ENCODE data around the gene GOLGB1. TPM values are rescaled to one million over a fixed set of nuclear protein-coding genes. Genes with fewer than 3 reads are reported as not detected.
A peak's percentile ranks its signal among the peaks of the same experiment; 100 is the strongest.

Gene GOLGB1
- total RNA-seq, 2 donors from 2014 or later = 29.7 to 39.1 TPM

DNA sequence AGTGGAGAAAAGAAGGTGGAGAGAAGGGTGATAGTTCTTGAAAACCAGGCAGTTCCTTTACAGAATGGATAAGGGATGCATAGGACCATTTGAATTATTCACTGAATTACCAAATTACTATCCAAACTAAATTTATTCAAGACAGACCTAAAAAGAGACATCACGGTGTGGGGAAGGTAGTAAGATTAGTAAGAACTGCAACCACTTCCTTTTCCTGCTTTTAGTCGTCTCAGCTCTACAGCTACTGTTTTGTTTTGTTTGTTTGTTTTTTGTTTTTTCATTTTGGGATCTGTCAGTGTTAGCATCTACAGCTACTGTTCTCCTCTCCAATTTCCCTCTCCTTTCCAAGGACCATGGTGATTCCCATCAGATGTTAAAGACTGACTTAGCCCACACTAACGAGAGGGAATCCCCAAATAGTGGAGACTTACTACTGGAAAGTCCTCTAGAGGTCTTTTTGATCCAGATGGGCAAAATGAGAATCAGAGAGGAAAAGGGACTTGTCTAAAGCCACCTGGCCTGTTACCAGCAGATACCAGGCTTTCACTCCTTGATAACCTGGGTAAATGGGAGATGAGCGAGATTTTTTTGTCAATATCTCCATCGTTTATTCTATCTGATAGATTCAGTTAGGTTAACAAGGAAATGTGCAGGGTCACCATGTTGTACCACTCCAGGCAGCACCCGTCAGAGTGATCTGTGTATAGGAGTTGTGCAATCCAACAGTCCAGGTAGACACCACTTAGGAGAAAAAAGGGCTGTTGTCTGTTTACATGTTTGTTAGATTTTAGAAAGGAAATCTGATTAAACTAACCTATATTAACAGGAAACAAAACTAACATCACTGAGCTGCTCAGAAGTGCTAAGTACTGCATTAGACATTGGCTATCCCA lies 94.8 kb downstream of the GOLGB1 start:
- Mint-ChIP-seq H3K36me3 (ENCODE audit: low read depth) (peaks cover 99% of the 10 kb centered on the region), H3K9me3 (no peaks in the 10 kb centered on the region), H3K4me1 (peaks cover 37% of the 10 kb centered on the region), H3K4me3 (peak overlapping the region; percentile 67), H3K27me3 (no peaks in the 10 kb centered on the region), H3K27ac (peak overlapping the region; percentile 77)
- peak; percentile 96 for ATAC-seq (replicated peaks)

DNA sequence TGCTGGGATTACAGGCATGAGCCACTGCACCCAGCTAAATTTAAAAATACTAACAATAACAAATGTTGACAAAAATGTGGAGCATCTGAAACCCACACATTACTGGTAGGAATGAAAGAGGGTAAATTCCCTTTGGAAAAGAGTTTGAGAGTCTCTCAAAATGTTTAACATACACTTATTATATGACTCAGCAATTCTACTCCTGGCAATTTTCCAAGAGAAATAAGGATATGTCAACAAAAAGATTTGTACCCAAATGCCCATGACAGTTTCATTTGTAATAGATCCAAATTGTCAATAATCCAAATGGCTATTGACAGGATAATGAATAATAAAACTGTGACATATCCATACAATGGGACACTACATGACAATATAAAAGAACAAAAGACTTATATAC lies 97.9 kb downstream of the GOLGB1 start:
- Mint-ChIP-seq H3K9me3 (no peaks in the 10 kb centered on the region), H3K36me3 (ENCODE audit: low read depth) (peaks cover 94% of the 10 kb centered on the region), H3K27me3 (no peaks in the 10 kb centered on the region), H3K27ac (peak overlapping the region; percentile 50), H3K4me1 (peaks cover 26% of the 10 kb centered on the region), H3K4me3 (peak overlapping the region; percentile 33)
- ATAC-seq (replicated peaks) = no peak

DNA sequence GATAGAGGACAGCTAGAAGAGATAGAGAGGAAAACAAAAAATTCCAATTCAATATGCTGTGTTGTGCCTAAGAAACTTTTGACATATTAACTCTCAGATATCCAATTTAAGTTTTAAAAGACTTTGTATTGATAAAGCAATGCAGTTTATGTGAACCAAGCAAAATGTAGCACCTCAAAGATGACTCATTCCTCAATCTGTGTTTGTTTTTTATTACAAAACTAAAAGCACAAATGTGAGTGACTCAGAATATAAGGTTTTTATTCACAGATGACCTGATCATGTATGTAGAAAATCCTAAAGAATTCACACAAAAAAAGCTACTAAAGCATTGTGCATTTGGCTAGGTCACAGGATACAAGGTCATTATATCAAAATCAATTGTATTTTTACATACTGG lies 99.9 kb downstream of the GOLGB1 start:
- no peak overlapping the region for H3K4me3 Mint-ChIP-seq
- ATAC-seq (replicated peaks) = no peak
- peaks cover 85% of the 10 kb centered on the region for H3K36me3 Mint-ChIP-seq (ENCODE audit: low read depth)
- peaks cover 16% of the 10 kb centered on the region for H3K4me1 Mint-ChIP-seq
- no peak overlapping the region for H3K27ac Mint-ChIP-seq
- H3K27me3 Mint-ChIP-seq = no peaks in the 10 kb centered on the region
- no peaks in the 10 kb centered on the region for H3K9me3 Mint-ChIP-seq

DNA sequence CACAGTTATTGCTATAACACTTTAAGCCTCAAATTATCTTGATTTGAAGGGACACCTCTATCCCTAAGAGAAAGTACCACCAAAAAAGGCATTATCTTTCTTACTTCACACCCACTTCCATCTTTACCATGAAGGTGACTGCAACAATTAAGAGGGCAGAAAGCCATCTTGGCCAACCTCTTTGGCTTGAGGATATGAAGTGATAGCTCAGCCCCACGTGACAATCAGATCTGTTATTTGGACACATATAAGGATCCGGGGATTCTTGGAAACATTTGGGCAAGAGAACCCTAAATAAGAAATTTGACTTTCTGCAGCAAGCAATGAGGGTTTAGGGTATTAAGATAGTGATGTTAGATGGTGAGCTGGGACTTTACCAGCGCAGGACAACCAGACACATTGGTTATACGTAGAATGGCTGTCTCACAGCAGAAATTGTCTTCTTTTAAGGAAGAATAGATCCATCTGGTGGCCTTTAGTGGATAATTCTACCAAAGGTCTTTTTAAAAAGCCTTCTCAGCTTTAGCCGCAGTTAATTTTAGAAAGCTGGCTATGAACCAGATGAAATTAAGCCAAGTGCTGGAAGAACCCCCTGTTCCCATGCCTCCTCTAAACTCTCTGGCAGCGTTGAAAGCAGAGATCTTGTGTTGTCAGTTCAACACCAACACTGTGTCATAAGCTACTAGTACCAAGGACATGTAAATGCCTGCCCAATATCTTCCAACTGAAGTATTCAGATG lies 101.2 kb downstream of the GOLGB1 start:
- ATAC-seq (replicated peaks) = no peak
- Mint-ChIP-seq H3K27ac (no peak overlapping the region), H3K9me3 (no peaks in the 10 kb centered on the region), H3K4me1 (peaks cover 12% of the 10 kb centered on the region), H3K36me3 (ENCODE audit: low read depth) (peaks cover 85% of the 10 kb centered on the region), H3K27me3 (no peaks in the 10 kb centered on the region), H3K4me3 (no peak overlapping the region)

DNA sequence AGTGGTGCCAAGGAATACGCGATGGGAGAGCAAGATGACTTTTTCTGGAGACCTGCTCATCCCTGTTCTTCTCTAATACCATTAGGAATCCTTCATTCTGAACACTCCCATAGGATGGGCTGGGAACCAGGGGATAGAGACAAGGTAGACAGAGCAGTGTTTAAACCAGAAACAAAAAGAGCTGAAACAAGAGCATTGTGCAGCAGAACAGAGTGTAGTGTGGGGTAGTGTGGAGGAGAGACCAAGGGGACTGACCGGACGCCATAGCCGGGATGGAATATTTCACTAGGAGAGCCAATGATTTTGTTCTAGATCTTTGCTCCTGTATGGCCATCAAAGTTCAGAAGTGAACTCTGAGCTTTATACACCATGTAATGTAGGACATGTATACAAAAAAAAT lies 104.5 kb downstream of the GOLGB1 start:
- no peak for ATAC-seq (replicated peaks)
- Mint-ChIP-seq H3K27me3 (no peaks in the 10 kb centered on the region), H3K9me3 (no peaks in the 10 kb centered on the region), H3K27ac (no peak overlapping the region), H3K4me3 (no peak overlapping the region), H3K36me3 (ENCODE audit: low read depth) (peaks cover 85% of the 10 kb centered on the region), H3K4me1 (peaks cover 11% of the 10 kb centered on the region)

DNA sequence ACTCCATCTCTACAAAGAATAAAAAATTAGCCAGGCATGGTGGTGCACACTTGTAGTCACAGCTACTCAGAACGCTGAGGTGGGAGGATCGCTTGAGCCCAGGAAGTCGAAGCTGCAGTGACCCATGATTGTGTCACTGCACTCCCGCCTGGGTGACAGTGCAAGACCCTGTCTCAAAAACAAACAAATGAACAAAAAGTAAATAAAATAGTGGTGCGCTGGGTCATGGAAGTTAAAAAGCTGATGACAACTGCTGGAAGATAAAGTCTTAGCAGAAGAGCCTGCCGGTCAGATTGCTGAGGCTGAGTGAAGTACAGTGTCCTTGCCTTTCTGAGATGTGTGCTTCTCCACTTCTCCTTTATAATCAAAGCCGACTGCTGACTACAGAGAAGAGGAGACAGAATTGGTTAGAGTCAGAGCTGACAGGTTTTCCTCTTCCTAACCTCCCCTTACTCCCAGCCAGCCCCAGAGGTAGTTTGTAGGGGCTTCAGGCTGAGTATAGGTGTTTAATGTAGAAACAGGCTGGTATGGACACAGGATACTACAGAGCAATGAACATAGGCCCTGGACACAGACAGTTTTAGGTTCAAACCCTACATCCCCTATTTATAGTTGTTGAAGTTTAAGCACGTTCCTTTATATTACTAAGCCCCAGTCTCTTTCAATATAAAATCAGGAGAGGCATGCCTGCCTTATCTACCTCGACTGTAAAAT lies 106.8 kb downstream of the GOLGB1 start:
- H3K9me3 Mint-ChIP-seq = no peaks in the 10 kb centered on the region
- ATAC-seq (replicated peaks) = no peak
- peaks cover 89% of the 10 kb centered on the region for H3K36me3 Mint-ChIP-seq (ENCODE audit: low read depth)
- H3K4me1 Mint-ChIP-seq = peaks cover 11% of the 10 kb centered on the region
- peak overlapping the region; percentile 42 for H3K27ac Mint-ChIP-seq
- H3K27me3 Mint-ChIP-seq = no peaks in the 10 kb centered on the region
- no peak overlapping the region for H3K4me3 Mint-ChIP-seq

DNA sequence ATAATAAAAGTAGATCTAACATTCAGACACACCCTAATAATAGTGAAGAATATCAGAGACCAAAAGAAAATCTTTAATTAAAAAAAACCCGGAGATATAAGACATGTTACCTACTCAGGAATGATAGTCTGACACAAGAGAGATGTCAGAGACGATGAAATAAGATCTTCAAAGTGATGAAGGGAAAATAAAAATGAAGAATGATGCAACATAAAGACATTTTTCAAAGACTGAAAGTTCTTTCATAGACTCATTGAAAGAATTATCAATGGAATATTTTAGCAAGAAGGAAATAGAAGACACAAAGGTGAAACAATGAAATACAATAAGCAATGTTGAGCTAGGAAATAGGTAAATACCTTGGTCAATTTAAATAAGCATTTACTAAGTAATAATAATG lies 108.4 kb downstream of the GOLGB1 start:
- Mint-ChIP-seq H3K27ac (peak overlapping the region; percentile 75), H3K4me3 (no peak overlapping the region)
- ATAC-seq (replicated peaks) = no peak

DNA sequence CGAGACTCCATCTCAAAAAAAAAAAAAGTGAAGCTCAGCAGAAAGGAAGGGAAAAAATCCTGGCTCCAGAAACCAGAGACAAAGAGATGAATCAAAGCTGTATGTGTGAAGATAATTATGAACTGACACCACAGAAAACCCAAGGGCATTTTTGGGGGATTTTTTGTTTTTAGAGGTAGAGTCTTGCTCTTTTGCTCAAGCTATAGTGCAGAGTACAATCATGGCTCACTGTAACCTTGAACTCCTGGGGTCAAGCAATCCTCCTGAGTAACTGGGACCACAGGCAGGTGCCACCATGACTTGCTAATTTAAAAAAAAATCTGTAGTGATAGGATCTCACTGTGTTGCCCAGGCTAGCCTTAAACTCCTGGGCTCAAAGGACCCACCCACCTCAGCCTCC lies 111.6 kb downstream of the GOLGB1 start:
- no peak overlapping the region for H3K4me3 Mint-ChIP-seq
- H3K36me3 Mint-ChIP-seq (ENCODE audit: low read depth) = peaks cover 100% of the 10 kb centered on the region
- no peaks in the 10 kb centered on the region for H3K27me3 Mint-ChIP-seq
- peaks cover 11% of the 10 kb centered on the region for H3K4me1 Mint-ChIP-seq
- peak overlapping the region; percentile 65 for H3K27ac Mint-ChIP-seq
- H3K9me3 Mint-ChIP-seq = no peaks in the 10 kb centered on the region
- no peak for ATAC-seq (replicated peaks)

More for the DNA sequence above, 108.4 kb downstream of the GOLGB1 start:
- H3K4me1 Mint-ChIP-seq = peaks cover 11% of the 10 kb centered on the region
- no peaks in the 10 kb centered on the region for H3K27me3 Mint-ChIP-seq
- H3K9me3 Mint-ChIP-seq = no peaks in the 10 kb centered on the region
- H3K36me3 Mint-ChIP-seq (ENCODE audit: low read depth) = peaks cover 96% of the 10 kb centered on the region

DNA sequence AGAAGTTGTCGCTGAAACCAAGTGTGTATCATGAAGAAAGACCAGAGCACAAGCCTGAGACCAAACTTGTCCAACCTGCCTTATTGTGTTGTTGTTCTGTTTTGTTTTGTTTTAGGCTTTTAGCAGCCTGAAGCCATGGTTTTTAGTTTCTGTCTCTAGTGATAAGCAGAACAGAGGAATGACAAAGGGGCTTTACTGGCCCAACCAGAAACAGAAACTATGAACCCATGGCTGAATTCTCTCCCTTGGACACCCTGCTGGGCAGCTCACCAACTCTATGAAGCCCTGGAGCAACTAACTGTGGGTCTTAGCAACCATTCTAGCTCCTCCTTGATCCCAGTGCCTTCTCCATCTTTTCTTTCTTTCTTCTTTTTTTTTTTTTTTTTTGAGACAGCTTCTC lies 119.2 kb downstream of the GOLGB1 start:
- Mint-ChIP-seq H3K27ac (peak overlapping the region; percentile 15), H3K4me1 (no peaks in the 10 kb centered on the region), H3K27me3 (no peaks in the 10 kb centered on the region), H3K9me3 (peaks cover 3% of the 10 kb centered on the region), H3K4me3 (no peak overlapping the region), H3K36me3 (ENCODE audit: low read depth) (peaks cover 69% of the 10 kb centered on the region)
- no peak for ATAC-seq (replicated peaks)

DNA sequence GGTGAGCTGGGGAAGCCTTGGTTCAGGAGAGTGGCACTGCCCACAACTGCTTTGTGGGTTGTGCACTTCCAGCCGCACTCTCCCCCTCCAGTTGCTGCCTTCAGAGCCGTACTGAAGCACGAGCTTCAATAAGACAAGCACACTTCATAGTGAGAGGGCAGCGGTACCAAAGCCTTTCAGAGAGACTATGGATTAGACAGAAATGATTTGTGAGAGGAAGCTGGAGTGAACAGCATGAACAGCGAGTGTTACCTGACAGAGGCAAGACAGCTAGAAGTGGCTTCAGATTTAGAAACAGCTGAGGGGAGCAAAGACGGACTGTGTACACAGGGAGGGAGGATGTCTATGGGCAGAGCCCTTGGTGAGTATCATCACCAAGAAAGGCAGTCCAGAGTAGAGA lies 119.9 kb downstream of the GOLGB1 start:
- Mint-ChIP-seq H3K27me3 (no peaks in the 10 kb centered on the region), H3K4me3 (no peak overlapping the region), H3K27ac (peak overlapping the region; percentile 15), H3K36me3 (ENCODE audit: low read depth) (peaks cover 62% of the 10 kb centered on the region), H3K4me1 (no peaks in the 10 kb centered on the region), H3K9me3 (peaks cover 3% of the 10 kb centered on the region)
- ATAC-seq (replicated peaks) = no peak

DNA sequence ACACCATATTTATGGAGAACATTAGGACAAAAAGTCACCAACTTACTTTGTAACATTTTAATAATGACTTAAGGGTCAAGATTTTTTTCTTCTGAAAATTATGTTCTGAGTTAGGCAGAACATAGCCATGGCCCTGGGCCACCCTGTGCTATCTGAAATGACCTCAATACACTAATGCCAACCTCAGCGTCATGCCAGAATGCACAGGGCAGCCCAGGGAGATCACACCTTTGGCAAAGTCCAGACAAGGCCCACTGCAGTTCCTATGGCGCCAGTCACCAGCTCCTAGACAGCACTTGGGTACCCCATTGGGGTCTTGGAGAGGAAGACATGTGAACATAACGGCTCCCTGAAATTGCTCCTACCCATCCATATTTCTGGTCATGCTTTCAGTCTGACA lies 121.9 kb downstream of the GOLGB1 start:
- no peaks in the 10 kb centered on the region for H3K4me1 Mint-ChIP-seq
- H3K4me3 Mint-ChIP-seq = no peak overlapping the region
- ATAC-seq (replicated peaks) = no peak
- H3K27ac Mint-ChIP-seq = no peak overlapping the region
- H3K9me3 Mint-ChIP-seq = peaks cover 3% of the 10 kb centered on the region
- no peaks in the 10 kb centered on the region for H3K27me3 Mint-ChIP-seq
- H3K36me3 Mint-ChIP-seq (ENCODE audit: low read depth) = peaks cover 42% of the 10 kb centered on the region

DNA sequence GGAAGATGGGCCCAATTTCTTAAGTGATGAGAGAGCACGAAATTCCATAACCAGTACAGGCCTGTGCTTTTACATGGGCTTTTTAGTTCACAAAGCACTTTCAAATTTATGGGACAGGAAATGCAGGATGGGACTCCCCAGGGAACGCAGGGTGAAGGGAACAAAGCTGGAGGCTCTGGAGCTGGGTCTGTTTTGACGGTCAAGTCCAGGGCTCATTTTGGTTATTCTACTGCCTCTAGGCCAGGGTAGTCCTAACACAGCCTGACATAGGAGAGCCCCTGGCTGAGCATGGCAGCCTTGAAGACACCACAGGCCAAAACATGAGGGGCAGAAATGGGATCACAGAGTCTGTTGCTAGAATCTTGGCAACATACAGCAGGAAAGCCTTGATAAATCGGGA lies 122.3 kb downstream of the GOLGB1 start:
- H3K4me1 Mint-ChIP-seq = no peaks in the 10 kb centered on the region
- H3K27ac Mint-ChIP-seq = peak overlapping the region; percentile 44
- H3K27me3 Mint-ChIP-seq = no peaks in the 10 kb centered on the region
- peaks cover 3% of the 10 kb centered on the region for H3K9me3 Mint-ChIP-seq
- H3K4me3 Mint-ChIP-seq = no peak overlapping the region
- peaks cover 38% of the 10 kb centered on the region for H3K36me3 Mint-ChIP-seq (ENCODE audit: low read depth)
- ATAC-seq (replicated peaks) = no peak

DNA sequence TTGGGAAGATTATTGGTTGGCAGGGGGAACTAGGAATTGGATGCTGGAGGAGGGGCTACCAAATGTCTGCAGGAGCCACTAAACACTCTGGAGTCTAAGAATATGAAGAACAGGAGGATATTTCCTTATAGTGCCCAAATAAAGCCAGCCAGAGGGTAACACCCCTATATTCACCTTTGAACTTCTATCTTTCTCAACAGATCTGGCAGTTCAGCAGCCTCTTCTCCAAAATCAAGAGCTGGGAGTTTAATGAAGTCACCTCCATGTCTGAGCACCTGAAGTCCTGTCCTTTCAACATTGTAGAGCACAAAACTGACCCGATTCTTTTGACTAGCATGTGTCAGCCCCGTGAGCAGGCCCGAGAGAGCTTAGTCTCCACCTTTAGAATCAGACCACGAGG lies 123.0 kb downstream of the GOLGB1 start:
- H3K27me3 Mint-ChIP-seq = no peaks in the 10 kb centered on the region
- H3K4me3 Mint-ChIP-seq = no peak overlapping the region
- H3K4me1 Mint-ChIP-seq = no peaks in the 10 kb centered on the region
- no peak for ATAC-seq (replicated peaks)
- peaks cover 31% of the 10 kb centered on the region for H3K36me3 Mint-ChIP-seq (ENCODE audit: low read depth)
- peak overlapping the region; percentile 44 for H3K27ac Mint-ChIP-seq
- H3K9me3 Mint-ChIP-seq = peaks cover 3% of the 10 kb centered on the region

DNA sequence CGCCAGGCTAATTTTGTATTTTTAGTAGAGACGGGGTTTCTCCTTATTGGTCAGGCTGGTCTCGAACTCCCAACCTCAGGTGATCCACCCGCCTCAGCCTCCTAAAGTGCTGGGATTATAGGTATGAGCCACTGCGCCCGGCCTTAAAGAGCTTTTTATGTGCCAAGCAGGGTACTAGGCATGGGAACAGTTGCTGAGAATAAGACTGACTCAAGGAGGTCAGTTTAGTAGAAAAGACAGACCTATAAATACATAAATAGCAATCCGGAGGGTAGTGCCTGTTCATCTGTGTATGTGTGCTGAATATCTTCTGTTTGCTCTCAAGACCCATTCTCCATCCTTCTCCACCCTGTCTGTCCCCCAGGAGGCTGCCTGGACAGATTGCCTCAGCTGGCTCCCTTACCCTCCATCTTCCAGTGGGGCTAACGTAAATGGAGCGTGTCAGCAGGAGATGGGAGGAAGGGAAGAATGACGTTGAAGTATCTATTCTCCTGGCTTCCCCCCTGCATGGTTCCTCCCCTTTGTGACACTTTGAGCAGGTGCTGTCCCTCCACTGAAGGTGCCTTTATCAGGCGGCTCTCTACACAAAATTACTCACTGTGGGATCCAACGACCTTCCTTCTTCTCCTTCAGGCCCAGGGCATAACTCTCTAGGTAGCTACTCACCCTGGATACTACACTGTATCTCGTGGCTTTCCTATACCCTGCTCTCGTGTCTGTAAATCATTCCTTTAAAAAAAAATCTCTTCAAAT lies 125.2 kb downstream of the GOLGB1 start:
- ATAC-seq (replicated peaks) = no peak
- peaks cover 3% of the 10 kb centered on the region for H3K9me3 Mint-ChIP-seq
- H3K27ac Mint-ChIP-seq = no peak overlapping the region
- no peaks in the 10 kb centered on the region for H3K27me3 Mint-ChIP-seq
- no peaks in the 10 kb centered on the region for H3K4me1 Mint-ChIP-seq
- peaks cover 9% of the 10 kb centered on the region for H3K36me3 Mint-ChIP-seq (ENCODE audit: low read depth)
- H3K4me3 Mint-ChIP-seq = no peak overlapping the region

All from activated T-helper 17 cell treated with anti-CD3 and anti-CD28 coated beads, Interleukin-2, amount 50 U/mL, for 72 hours (primary cell).